A549 (cell line): ENCODE results near the gene ACACA. TPM values are rescaled to one million over a fixed set of nuclear protein-coding genes. Genes with fewer than 3 reads are reported as not detected.

Source experiments
- ATAC-seq, 2 experiments: fragments of 200-7000 bp in 1 of 2; fragments of >200 bp in 1 of 2; cut with Nextera tagmentation in 1 of 2; cut with Tn5 transposase in 1 of 2; 3 replicates each; pipeline versions ENCODE4 v1.8.0 to v1.9.1; 2018 to 2020; ENCODE audit warnings: mild to moderate bottlenecking in 1 of 2, moderate library complexity in 1 of 2
- CTCF ChIA-PET: fragments of 300-600 bp; sonication (Branson Sonifier 250); formaldehyde crosslinking; extraction: SDS; loops from one replicate; lab custom pipeline; 2021; ENCODE audit warnings: antibody characterized with exemption, inconsistent platforms; lab: Yijun Ruan, JAX
- POLR2A ChIA-PET: fragments of 350-600 bp; formaldehyde crosslinking; extraction: SDS; loops from one replicate; lab custom pipeline; 2021; ENCODE audit warnings: antibody characterized with exemption, inconsistent platforms; lab: Yijun Ruan, JAX
- DNase-seq, 2 experiments: peaks; one replicate each; pipeline versions ENCODE4 v3.0.0 to v3.0.0-alpha.2; 2011 to 2016; ENCODE audit warnings: low read depth in 1 of 2, low spot score in 1 of 2
- FAIRE-seq: peaks from 2 replicates; lab custom pipeline; 2011; peaks lifted over from hg19 to GRCh38; lab: Jason Lieb, UNC
- H3K27ac ChIP-seq, 2 experiments: fragments of >200 bp; sonication (Bioruptor Twin); formaldehyde crosslinking; 3 replicates each; pipeline ENCODE4 v1.5.1; 2016 to 2017
- H3K4me1 ChIP-seq: fragments of >200 bp; sonication (Bioruptor Twin); formaldehyde crosslinking; 3 replicates; pipeline ENCODE4 v1.6.1; 2016
- H3K4me2 ChIP-seq: fragments of >200 bp; sonication (Bioruptor Twin); formaldehyde crosslinking; 3 replicates; pipeline ENCODE4 v1.6.1; 2016
- H3K4me3 ChIP-seq: fragments of >200 bp; sonication (Bioruptor Twin); formaldehyde crosslinking; 3 replicates; pipeline ENCODE4 v1.5.1; 2016
- H3K9me3 ChIP-seq: fragments of >200 bp; sonication (Bioruptor Twin); formaldehyde crosslinking; 3 replicates; pipeline ENCODE4 v1.6.1; 2016
- CBX8 ChIP-seq: fragments of 200-600 bp; sonication (generic); IDR thresholded peaks from 2 replicates; pipeline ENCODE4 v1.6.1; 2016
- EP300 ChIP-seq, 2 experiments: fragments of >200 bp; sonication (Bioruptor Twin); formaldehyde crosslinking; IDR thresholded peaks; 2 replicates in 1 of 2; 3 replicates in 1 of 2; pipeline ENCODE4 v1.6.1; 2016 to 2017
- FOSB ChIP-seq: fragments of 250-450 bp; sonication (Bioruptor Pico); IDR thresholded peaks from 2 replicates; pipeline ENCODE4 v1.5.0; 2020; ENCODE audit warnings: mild to moderate bottlenecking, moderate library complexity
- FOSL2 ChIP-seq, 2 experiments: fragments of 450-650 bp in 1 of 2; fragments of >200 bp in 1 of 2; sonication (Bioruptor Twin) in 1 of 2; formaldehyde crosslinking; IDR thresholded peaks; 2 replicates each; pipeline versions ENCODE4 v1.5.0 to v1.6.1; 2016 to 2020; ENCODE audit warnings: mild to moderate bottlenecking in 1 of 2, moderate library complexity in 1 of 2
- FOXS1 ChIP-seq: fragments of 250-450 bp; sonication (Bioruptor Pico); IDR thresholded peaks from 2 replicates; pipeline ENCODE4 v1.5.0; 2020; ENCODE audit warnings: mild to moderate bottlenecking, moderate library complexity
- GATA3 ChIP-seq: IDR thresholded peaks from 2 replicates; pipeline ENCODE4 v1.6.1; 2012; ENCODE audit warnings: borderline replicate concordance
- HDAC2 ChIP-seq: fragments of 200-600 bp; sonication (generic); IDR thresholded peaks from 2 replicates; pipeline ENCODE4 v1.6.1; 2016
- HOXA7 ChIP-seq: fragments of 250-450 bp; sonication (Bioruptor Pico); IDR thresholded peaks from 2 replicates; pipeline ENCODE4 v1.5.0; 2020; ENCODE audit warnings: mild to moderate bottlenecking, moderate library complexity
- HOXB13 ChIP-seq: fragments of 250-450 bp; sonication (Bioruptor Pico); IDR thresholded peaks from 2 replicates; pipeline ENCODE4 v1.5.0; 2020; ENCODE audit warnings: low read depth, mild to moderate bottlenecking, moderate library complexity
- MAFK ChIP-seq: fragments of 450-650 bp; IDR thresholded peaks from 2 replicates; pipeline ENCODE4 v1.6.1; 2014; ENCODE audit not compliant: partially characterized antibody
- MAZ ChIP-seq: fragments of 150-350 bp; IDR thresholded peaks from 2 replicates; pipeline ENCODE4 v1.6.1; 2014; ENCODE audit warnings: antibody characterized with exemption, low read depth, low read length, borderline replicate concordance
- MYC ChIP-seq: IDR thresholded peaks from 2 replicates; pipeline ENCODE4 v1.6.1; 2012; ENCODE audit warnings: mild to moderate bottlenecking, inconsistent platforms, low read length, improper control_type of control experiment, borderline replicate concordance
- NFE2L2 ChIP-seq: fragments of 150-350 bp; conservative IDR thresholded peaks from 2 replicates; pipeline ENCODE4 v1.6.1; 2014; ENCODE audit warnings: low read length
- PHF8 ChIP-seq: fragments of 200-600 bp; sonication (generic); IDR thresholded peaks from 2 replicates; pipeline ENCODE4 v1.6.1; 2016; ENCODE audit warnings: low read depth, mild to moderate bottlenecking, antibody characterized with exemption, moderate library complexity, borderline replicate concordance
- POLR2A ChIP-seq: IDR thresholded peaks from 2 replicates; pipeline ENCODE4 v1.6.1; 2012; ENCODE audit warnings: mild to moderate bottlenecking, low read length
- POLR2AphosphoS2 ChIP-seq: conservative IDR thresholded peaks from 2 replicates; pipeline ENCODE4 v1.6.1; 2012; ENCODE audit warnings: low read length, improper control_type of control experiment, inconsistent platforms
- RCOR1 ChIP-seq: fragments of 150-350 bp; IDR thresholded peaks from 2 replicates; pipeline ENCODE4 v1.6.1; 2014; ENCODE audit warnings: antibody characterized with exemption, low read length, low read depth
- RFX5 ChIP-seq: fragments of 450-650 bp; IDR thresholded peaks from 2 replicates; pipeline ENCODE4 v1.7.1; 2014; ENCODE audit warnings: antibody characterized with exemption, mild to moderate bottlenecking, moderate library complexity
- RNF2 ChIP-seq: fragments of 200-600 bp; sonication (generic); IDR thresholded peaks from 2 replicates; pipeline ENCODE4 v1.6.1; 2016; ENCODE audit warnings: low read depth, mild to moderate bottlenecking, antibody characterized with exemption, moderate library complexity, borderline replicate concordance
- SMC3 ChIP-seq: fragments of >200 bp; sonication (Bioruptor Twin); formaldehyde crosslinking; IDR thresholded peaks from 3 replicates; pipeline ENCODE4 v1.6.1; 2018; ENCODE audit warnings: inconsistent platforms
- SREBF2 ChIP-seq: fragments of 450-650 bp; IDR thresholded peaks from 2 replicates; pipeline ENCODE4 v1.6.1; 2014; ENCODE audit warnings: mild to moderate bottlenecking, moderate library complexity
- ZC3H11A ChIP-seq: fragments of 450-650 bp; IDR thresholded peaks from 2 replicates; pipeline ENCODE4 v1.6.1; 2014; ENCODE audit warnings: antibody characterized with exemption, mild to moderate bottlenecking
- ZFP36 ChIP-seq: fragments of 450-650 bp; IDR thresholded peaks from 2 replicates; pipeline ENCODE4 v1.6.1; 2014; ENCODE audit warnings: borderline replicate concordance; ENCODE audit not compliant: partially characterized antibody
- WGBS: methylation state at CpG from one replicate; pipeline ENCODE4 v1.1.6; 2017; ENCODE audit errors: missing lambda C conversion rate; 5-methylcytosine and 5-hydroxymethylcytosine counted together
- polyA plus RNA-seq, 4 experiments: library from polyadenylated mRNA; depleted of rRNA in 3 of 4; stranded (reverse); fragments of >200 nt; fragmentation: RNase III in 1 of 4; extraction: RNeasy Plus Mini Kit Qiagen cat#74134 plus additional on column Dnase treatment in 1 of 4; gene quantifications; 2 replicates in 3 of 4; 3 replicates in 1 of 4; pipeline ENCODE4 v1.2.3, GENCODE V29; 2011 to 2017
- TF ChIP-seq, protein P1 (sequence below): fragments of 150-350 bp; IDR thresholded peaks from 2 replicates; pipeline ENCODE4 v1.6.1; 2014; ENCODE audit warnings: low read depth, mild to moderate bottlenecking, low read length
- TF ChIP-seq, protein P2 (sequence below): fragments of >200 bp; sonication (Bioruptor Twin); formaldehyde crosslinking; IDR thresholded peaks from 2 replicates; pipeline ENCODE4 v1.6.1; 2016
- TF ChIP-seq, protein P3 (sequence below): fragments of 200-600 bp; sonication (generic); IDR thresholded peaks from 2 replicates; pipeline ENCODE4 v1.6.1; 2016; ENCODE audit warnings: antibody characterized with exemption, mild to moderate bottlenecking, moderate library complexity

Gene ACACA
- polyA plus RNA-seq, 2 of the 4 experiments (the other 2 are of a cell fraction), result 51.8 to 112 TPM

DNA sequence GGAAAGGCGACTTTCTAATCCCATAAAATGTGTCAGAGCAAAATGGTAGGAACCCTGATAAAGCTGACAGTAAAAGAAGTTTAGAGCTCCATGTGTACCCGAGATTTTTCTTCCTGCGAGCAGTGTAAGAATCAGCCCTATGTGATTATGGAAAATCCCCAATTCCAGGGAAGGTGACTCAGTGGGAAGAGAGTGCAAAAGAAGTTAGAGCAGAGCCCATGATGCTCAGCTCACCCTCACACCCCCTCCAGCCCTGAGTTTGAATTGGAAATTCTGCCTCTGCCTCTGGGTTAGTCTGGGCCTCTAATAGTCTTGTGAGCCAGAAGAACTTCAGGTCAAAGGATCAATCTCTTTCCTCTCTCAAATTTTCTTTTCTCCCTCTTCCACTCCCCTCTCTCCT is 18.4 kb downstream of the ACACA start:
- Histone ChIP-seq H3K4me3 (no peak overlapping the region), H3K4me2 (no peak overlapping the region), H3K4me1 (peaks cover 34% of the 10 kb centered on the region), H3K27ac (peak overlapping the region in 1 of 2 experiments; percentile 29; a peak in 3 of 6 replicates), H3K9me3 (no peaks in the 10 kb centered on the region)
- no peak for DNase-seq
- FAIRE-seq, result no peak
- ChIA-PET POLR2A (interaction anchor here (1.0 kb wide), 1 partner anchor 19 kb away, joined by 3 read pairs; the partner anchor contains the start of genes ACACA and TADA2A), CTCF (interaction anchor here (0.5 to 12.2 kb wide), 6 partner anchors 9 to 103 kb away, joined by 3 to 204 read pairs (median 4); partner anchors contain the start of gene C17orf78)
- TF ChIP-seq SMC3, result no peak
- TF ChIP-seq FOSL2 (IDR thresholded peaks at IDR 0.05), result no peak
- peak; percentile 2; the same call in 1 of the 2 replicates for TF ChIP-seq FOSL2 (CRISPR knock-in tag; IDR thresholded peaks at IDR 0.05)
- 53% methylated on average over 3 of the region's 3 CpGs for WGBS
- ATAC-seq, result peak; percentile 46 to 66; a peak in 4 of 6 replicates

DNA sequence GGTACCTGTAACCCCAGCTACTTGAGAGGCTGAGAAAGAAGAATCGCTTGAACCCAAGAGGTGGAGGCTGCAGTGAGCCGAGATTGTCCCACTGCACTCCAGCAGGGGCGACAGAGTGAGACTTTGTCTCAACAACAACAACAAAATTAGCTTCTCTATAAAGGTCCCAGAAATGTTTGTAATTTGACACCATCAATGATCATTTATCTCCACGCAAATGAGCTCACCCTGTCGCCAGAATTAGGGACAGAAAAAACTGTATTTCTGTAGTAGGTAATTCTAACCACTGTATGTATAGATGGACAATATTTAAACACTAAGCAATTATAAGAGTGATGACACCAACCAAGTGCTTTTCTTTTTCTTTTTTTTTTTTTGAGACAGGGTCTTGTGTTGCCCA is 20.2 kb downstream of the ACACA start:
- DNase-seq, result no peak
- no peak for ATAC-seq
- no peak overlapping the region for H3K27ac ChIP-seq
- ChIA-PET POLR2A (no interaction called here), CTCF (interaction anchor here (1.2 to 12.2 kb wide), 6 partner anchors 11 to 339 kb away, joined by 3 to 204 read pairs (median 4); partner anchors contain the start of gene C17orf78)
- H3K4me1 ChIP-seq, result peaks cover 22% of the 10 kb centered on the region; the same call in 2 of the 3 replicates
- H3K9me3 ChIP-seq, result no peaks in the 10 kb centered on the region
- TF ChIP-seq ZFP36, result no peak
- no peak for TF ChIP-seq ZC3H11A
- 90% methylated on average over 5 of the region's 5 CpGs for WGBS
- no peak overlapping the region for H3K4me2 ChIP-seq
- no peak overlapping the region for H3K4me3 ChIP-seq
- FAIRE-seq, result no peak

DNA sequence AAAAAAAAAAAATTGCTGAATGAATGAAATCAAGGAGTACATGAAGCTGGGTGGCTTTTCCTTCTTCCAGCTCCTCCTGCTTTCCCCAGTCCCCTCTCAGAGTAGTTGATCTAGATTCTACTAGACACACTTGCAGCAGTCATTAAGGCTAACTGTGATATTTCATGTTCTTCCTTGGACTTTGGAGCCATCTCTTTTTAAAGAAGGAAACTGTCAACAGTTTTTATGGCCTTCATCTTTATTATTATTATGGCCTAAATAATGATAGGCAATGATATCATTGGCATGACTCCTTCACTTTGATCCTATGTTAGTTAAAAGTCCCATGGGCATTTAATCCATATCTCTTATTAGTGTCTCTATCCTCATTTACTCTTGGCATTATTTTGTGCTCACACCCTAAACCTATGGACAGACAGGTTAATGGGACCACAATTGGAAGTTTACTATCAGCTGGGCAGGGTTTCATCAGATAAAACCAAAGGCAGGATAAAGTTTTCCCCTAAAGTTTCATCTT is 21.1 kb downstream of the ACACA start:
- ATAC-seq (no peak), FAIRE-seq (no peak), DNase-seq (no peak)
- Histone ChIP-seq H3K4me1 (peaks cover 19% of the 10 kb centered on the region; the same call in 2 of the 3 replicates), H3K4me3 (no peak overlapping the region), H3K4me2 (no peak overlapping the region), H3K27ac (no peak overlapping the region), H3K9me3 (no peaks in the 10 kb centered on the region)
- no peak for TF ChIP-seq ZFP36
- no peak for TF ChIP-seq SREBF2
- TF ChIP-seq RFX5, result no peak
- no peak for TF ChIP-seq RCOR1
- TF ChIP-seq FOXS1 (CRISPR knock-in tag), result no peak
- no peak for TF ChIP-seq POLR2A
- TF ChIP-seq, protein P1, sequence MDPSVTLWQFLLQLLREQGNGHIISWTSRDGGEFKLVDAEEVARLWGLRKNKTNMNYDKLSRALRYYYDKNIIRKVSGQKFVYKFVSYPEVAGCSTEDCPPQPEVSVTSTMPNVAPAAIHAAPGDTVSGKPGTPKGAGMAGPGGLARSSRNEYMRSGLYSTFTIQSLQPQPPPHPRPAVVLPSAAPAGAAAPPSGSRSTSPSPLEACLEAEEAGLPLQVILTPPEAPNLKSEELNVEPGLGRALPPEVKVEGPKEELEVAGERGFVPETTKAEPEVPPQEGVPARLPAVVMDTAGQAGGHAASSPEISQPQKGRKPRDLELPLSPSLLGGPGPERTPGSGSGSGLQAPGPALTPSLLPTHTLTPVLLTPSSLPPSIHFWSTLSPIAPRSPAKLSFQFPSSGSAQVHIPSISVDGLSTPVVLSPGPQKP, result no peak
- CTCF ChIA-PET, result interaction anchor here (1.2 to 12.2 kb wide), 6 partner anchors 10 to 338 kb away, joined by 3 to 204 read pairs (median 4); partner anchors contain the start of gene C17orf78
- POLR2A ChIA-PET, result interaction anchor here (0.7 kb wide), 1 partner anchor 12 kb away, joined by 3 read pairs; no protein-coding TSS in a partner anchor

DNA sequence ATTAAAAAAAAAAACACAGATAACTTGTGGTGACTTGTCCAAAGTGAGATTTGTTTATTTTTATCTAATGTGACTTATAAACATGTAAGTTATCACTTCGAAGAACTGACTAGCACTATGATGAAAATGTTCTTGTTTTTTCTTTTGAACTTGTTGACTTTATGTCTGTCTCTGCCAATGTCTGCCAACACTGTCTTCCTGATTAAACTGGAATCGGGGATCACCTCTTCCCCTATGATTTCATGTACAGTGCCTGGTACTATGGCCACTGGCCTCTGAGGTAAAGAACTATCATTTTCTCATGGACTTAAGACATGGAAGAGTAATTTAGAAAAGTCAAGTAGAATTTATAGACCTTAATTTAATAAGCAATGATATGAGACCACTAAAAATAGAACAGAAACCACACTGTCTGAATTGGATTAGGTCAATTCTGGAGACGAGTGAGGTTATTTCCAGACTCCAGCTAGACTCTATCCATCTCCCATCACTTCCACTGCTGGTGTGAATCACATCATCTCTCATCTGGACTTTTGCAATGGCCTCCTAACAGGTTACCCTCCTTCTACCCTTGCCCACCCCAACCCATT is 22.0 kb downstream of the ACACA start:
- 58% methylated on average over 3 of the region's 3 CpGs for whole genome bisulfite sequencing
- ChIA-PET POLR2A (no interaction called here), CTCF (interaction anchor here (12.2 kb wide), 1 partner anchor 9 kb away, joined by 204 read pairs; the partner anchor contains the start of gene C17orf78)
- Histone ChIP-seq H3K9me3 (no peaks in the 10 kb centered on the region), H3K27ac (no peak overlapping the region), H3K4me3 (no peak overlapping the region), H3K4me1 (peaks cover 19% of the 10 kb centered on the region; the same call in 2 of the 3 replicates), H3K4me2 (no peak overlapping the region)
- FAIRE-seq (no peak), ATAC-seq (no peak; a peak in 1 of 6 replicates), DNase-seq (no peak)
- TF ChIP-seq MAFK (no peak), HOXB13 (no peak), EP300 (IDR thresholded peaks at IDR 0.05) (no peak), HOXA7 (CRISPR knock-in tag) (no peak), HDAC2 (no peak), MYC (no peak), POLR2AphosphoS2 (no peak), PHF8 (no peak), ZC3H11A (no peak), GATA3 (no peak), CBX8 (no peak), MAZ (no peak), RNF2 (no peak), POLR2A (no peak), FOSL2 (IDR thresholded peaks at IDR 0.05) (no peak), FOSL2 (CRISPR knock-in tag; IDR thresholded peaks at IDR 0.05) (no peak), NFE2L2 (no peak), FOSB (no peak)
- TF ChIP-seq, protein P2, sequence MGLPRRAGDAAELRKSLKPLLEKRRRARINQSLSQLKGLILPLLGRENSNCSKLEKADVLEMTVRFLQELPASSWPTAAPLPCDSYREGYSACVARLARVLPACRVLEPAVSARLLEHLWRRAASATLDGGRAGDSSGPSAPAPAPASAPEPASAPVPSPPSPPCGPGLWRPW, result no peak
- TF ChIP-seq, protein P3, sequence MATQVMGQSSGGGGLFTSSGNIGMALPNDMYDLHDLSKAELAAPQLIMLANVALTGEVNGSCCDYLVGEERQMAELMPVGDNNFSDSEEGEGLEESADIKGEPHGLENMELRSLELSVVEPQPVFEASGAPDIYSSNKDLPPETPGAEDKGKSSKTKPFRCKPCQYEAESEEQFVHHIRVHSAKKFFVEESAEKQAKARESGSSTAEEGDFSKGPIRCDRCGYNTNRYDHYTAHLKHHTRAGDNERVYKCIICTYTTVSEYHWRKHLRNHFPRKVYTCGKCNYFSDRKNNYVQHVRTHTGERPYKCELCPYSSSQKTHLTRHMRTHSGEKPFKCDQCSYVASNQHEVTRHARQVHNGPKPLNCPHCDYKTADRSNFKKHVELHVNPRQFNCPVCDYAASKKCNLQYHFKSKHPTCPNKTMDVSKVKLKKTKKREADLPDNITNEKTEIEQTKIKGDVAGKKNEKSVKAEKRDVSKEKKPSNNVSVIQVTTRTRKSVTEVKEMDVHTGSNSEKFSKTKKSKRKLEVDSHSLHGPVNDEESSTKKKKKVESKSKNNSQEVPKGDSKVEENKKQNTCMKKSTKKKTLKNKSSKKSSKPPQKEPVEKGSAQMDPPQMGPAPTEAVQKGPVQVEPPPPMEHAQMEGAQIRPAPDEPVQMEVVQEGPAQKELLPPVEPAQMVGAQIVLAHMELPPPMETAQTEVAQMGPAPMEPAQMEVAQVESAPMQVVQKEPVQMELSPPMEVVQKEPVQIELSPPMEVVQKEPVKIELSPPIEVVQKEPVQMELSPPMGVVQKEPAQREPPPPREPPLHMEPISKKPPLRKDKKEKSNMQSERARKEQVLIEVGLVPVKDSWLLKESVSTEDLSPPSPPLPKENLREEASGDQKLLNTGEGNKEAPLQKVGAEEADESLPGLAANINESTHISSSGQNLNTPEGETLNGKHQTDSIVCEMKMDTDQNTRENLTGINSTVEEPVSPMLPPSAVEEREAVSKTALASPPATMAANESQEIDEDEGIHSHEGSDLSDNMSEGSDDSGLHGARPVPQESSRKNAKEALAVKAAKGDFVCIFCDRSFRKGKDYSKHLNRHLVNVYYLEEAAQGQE, result no peak
